Fibroblast of peridontal ligament (primary cell): ENCODE results near the gene NXN.
"Not testable (repeated sequence)": the region's sequence is repeated elsewhere in the genome, so short reads cannot be mapped to it uniquely, and the experiment has no call there.

Experiments used
- DNase-seq: peaks from one replicate; pipeline ENCODE4 v3.0.0-alpha.2; 2010; ENCODE audit errors: extremely low read depth

NXN gene

GRCh38 chr17:887551-888209 is 91.9 kb downstream of the NXN start:
- peak; percentile 64 for DNase-seq

DNA sequence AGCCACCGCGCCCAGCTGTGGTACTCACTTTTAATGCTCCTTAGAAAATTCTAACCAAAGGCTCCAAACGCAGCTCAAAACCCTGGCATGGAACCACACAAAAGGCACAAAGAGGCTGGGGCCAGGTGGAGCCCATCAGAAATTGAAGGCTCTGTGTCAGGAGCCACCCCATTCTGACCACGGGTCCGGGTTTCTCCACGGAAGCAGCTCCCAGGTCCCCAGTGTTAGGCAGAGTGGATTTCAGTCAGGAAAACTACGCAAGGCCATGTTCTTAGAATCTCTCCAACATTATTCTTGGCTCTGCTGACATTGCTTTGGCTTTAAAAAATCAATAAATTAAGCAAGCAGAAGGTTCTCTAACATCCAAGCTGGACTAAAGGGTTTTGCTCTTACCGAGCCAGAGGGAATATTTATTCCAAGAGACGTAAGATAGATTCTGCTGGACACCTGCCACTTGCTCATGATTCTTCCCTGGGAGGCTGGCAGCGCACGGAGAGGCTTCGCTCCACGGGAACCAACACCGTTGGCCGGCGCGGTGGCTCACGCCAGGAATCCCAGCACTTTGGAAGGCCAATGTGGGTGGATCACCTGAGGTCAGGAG is 93.5 kb downstream of the NXN start:
- DNase-seq: no peak

DNA sequence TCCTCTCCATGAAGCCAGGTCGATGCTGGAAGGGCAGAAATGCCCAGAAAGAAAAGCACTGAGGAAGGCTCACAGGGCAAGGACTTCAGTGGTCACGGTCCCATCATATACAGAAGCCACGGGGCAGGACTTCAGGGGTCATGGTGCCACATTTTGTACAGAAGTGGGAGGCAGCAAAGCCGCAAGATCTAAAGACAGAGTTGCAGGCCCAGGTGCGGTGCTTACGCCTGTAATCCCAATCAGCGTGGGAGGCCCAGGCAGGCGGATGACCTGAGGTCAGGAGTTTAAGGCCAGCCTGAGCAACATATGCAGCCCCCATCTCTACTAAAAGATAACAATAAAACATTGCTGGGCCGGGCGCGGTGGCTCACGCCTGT is 96.0 kb downstream of the NXN start:
- DNase-seq: no peak

DNA sequence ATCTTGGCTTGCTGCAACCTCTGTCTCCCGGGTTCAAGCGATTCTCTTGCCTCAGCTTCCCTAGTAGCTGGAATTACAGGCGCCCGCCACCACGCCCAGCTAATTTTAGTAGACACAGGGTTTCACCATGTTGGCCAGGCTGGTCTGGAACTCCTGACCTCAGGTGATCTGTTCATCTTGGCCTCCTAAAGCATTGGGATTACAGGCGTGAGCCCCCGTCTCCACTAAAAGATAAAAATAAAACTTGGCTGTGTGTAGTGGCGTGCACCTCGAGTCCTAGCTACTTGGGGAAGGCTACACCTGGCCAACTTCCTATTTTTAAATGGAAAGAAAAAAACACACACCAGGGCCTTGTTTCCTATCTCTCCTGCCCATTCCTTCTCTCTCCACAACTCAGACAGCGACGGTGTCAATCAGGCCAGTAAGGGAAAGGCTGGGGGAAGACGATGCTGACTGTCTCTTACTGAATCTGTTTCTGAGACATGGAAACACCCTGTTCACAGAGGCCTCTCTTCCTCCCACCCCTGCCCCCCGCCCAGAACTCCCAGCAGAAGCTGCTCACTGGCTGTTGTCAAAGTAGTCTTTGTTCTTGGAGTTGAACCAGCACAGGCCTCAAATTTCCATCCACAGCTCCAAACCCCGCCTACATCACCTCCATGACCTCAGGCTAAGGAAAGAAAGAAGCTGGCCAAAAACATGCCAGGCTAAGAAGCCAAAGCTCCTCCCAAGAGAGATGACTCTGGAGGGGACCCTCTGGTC is 96.6 kb downstream of the NXN start:
- peak; percentile 67 for DNase-seq

GRCh38 chr17:881778-882177 is 97.8 kb downstream of the NXN start:
- no peak for DNase-seq

DNA sequence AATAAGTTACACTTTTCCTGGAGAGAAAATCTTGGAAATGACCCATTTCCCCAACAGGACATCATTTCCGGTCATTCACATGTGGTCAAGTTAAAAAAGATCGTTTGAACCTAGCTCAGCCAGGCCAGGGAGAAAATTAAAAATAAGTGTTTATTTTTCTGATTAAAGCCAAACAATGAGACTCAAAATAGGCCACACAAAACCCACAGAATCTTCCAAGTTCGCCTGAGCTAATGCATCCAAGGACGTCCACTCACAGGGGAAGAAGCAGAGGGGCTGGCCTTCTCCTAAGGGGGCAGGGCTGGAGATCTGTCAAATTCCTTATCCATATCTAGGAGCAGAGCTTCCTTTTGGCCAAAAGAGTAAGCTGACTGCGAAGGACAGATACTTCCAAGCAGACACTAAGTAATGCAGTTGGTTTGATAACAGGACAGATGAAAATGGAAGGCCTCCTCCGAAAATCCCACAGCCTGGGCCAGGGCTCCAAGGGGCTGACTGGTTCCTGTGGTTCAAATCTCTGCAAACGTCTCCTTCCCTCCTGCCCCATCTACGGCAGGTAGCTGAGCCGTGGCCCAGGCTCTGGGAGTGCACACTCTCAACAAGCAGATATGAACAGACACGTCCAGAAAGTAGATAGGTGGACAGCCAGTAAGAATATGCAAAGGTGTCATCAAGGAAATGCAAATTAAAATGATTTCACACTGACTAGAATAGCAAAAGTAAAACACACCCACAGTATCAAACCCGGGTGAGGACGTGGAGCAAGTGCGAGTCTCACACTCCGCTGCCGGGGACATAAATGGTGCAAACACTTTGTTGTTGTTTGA is 98.9 kb downstream of the NXN start:
- peak; percentile 35 for DNase-seq

DNA sequence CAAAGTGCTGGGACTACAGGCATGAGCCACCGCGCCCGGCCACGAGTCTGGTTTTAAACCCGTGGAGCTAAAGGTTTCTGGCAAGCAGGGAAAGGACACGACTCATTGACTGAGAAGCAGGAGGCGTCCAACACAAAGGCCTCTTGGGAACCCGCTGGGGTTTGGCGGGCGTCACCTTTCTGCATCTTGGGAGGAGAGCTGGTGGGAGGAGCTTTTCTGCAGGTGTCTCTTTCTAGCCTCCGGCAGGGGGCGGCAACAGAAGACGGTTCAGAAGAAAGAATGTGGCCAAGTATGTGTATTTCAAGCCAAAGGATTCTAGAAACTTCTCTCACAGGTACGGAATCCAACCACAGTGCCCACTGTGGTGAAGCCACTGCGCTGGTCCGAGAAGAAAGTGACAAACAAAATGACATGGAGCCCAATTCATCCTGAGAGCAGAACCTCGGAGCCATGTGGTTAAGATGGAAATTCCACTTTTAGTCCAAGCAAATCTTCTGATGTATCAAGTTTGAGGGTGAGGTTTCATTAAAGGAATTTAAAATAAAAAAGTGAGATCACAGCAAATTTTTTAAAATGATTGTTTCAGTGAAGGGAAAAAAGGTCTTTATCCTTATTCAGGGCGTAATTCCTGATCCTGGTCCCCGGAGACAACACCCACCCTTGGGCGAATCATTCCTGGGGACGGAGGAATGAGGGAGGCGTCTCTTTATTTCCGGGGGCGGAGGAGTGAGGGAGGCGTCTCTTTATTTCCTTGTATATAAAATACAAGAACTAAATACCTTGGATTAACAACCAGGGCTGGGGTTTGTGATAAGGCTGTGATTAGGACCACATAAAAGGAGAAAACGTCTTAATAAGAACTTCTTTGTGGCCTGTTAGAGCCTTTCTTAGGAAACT is 99.8 kb downstream of the NXN start:
- DNase-seq: peak; percentile 65

GRCh38 chr17:877630-878029 is 101.9 kb downstream of the NXN start:
- no peak for DNase-seq

DNA sequence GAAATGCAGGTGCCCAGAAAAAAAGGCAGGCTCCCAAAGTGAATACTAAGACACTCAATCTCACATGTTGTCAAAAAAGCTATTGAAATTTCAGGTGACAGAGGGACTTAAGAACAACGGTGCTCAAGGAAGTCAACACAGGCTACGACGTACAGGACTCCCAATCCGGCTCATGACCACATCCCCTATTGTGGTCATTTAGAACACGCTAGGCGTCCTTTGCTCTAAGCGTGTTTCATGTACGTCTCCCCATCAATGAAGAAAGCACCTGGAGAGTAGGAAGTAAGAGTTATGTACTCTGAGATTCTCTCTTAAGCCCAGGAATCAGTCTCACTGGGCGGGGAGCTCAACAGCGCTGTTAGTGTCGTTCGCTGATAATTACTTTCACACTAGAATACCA is 103.3 kb downstream of the NXN start:
- DNase-seq: no peak

GRCh38 chr17:874590-874989 is 105.0 kb downstream of the NXN start:
- not testable (repeated sequence) for DNase-seq

DNA sequence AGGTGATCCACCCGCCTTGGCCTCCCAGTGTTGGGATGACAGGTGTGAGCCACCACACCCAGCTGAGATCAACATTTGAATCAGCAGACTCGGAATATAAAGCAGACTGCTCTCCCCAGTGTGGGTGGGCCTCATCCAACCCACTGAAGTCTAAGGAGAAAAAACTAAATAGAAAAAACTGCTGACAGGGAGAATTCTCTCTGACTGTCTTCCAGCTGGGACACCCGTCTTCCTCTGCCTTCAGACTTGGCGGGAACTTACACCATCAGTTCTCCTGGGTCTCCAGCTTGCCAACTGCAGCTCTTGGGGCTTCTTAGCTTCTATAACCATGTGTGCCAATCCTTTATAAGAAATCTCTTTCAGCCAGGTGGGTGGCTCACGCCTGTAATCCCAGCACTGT is 106.7 kb downstream of the NXN start:
- no peak for DNase-seq

DNA sequence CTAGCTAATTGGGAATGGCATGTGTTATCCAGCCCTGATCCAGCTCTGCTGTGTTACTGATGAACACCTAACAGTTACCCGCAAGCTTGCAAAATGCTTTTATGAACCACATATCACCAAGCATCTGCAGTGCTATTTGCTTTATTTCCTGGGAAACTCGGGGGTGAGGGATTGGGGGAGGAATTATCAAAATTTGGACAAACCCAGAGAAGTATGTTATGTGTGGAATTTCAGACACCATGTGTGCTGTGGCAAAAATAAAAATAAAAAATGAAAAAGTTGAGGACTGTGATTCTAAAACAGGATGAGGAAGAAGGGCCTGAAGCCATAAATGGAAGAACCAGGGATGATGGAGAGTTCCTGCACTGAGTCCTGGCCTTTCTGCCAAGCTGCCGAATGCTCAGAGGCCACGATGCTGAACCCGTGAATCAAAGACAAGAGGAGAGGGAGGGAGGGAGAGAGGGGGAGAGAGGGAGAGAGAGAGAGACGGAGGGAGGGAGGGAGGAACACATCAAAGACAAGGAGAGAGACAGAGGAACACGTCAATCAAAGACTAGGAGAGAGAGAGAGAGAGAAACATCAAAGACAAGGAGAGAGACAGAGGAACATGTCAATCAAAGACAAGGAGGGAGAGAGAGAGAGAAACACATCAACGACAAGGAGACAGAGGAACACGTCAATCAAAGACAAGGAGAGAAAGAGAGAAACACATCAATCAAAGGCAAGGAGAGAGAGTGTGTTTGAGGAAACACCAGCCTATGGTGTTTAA is 107.6 kb downstream of the NXN start:
- DNase-seq: no peak

- DNase-seq: peak; percentile 56
Observed at GRCh38 chr17:869567-870525, 109.7 kb downstream of the NXN start.

DNA sequence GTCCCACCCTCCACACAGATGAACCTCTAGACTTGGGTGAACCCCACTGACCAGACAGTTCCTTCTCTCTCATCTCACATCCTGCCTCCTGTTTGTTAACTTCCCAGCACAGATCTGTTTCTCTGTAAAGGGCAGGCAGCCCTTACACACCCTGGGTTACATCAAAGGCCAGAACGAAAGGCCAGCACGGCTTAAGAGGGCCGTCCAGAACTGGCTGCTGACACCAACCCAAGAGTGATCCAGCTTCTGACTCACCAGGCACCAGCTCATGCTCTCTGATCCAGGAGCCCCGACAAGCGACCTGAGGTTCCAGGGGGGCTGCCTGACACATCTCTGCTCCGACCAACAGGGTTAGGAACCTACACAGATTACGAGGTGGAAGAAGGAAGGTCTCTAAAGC is 110.5 kb downstream of the NXN start:
- peak; percentile 75 for DNase-seq

DNA sequence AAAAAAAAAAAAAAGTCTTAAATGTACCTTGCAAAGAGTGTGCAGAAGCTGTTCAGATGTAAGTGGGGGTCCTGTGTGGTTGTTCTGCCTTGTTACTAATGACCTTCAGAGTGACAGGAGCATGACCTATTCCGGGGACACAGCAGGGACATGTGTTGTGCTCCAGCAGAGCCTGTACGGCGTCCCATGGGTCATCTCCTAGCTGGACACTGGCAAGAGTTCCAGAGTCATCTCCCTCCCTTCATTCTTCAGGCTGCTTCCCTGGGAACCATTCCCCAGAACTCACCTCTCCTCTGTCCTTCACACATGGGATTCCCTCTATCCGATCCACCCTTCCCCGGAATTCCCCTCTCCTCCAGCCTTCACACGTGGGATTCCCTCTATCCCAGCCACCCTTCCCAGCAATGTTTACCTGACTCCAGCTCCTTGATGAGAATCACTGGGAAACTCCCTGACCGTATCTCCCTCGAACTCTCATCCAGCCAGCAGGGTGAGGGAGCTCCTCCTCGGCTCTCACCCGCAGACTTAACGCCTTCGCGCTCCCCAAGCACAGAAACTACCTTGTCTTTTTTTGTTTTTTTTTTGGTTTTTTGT is 111.6 kb downstream of the NXN start:
- no peak for DNase-seq

GRCh38 chr17:867238-867637 is 112.3 kb downstream of the NXN start:
- DNase-seq: not testable (repeated sequence)

GRCh38 chr17:866568-867103 is 112.9 kb downstream of the NXN start:
- peak; percentile 69 for DNase-seq

- no peak for DNase-seq
Observed at GRCh38 chr17:864315-864714, 115.3 kb downstream of the NXN start.

- DNase-seq: no peak
Observed at GRCh38 chr17:863880-864279, 115.7 kb downstream of the NXN start.
